HuH-7 (cell line): ENCODE results near the gene MINAR1.
"Not testable (repeated sequence)": the region's sequence is repeated elsewhere in the genome, so short reads cannot be mapped to it uniquely, and the experiment has no call there.

Experiments
- DNase-seq: peaks from one replicate; pipeline ENCODE4 v3.0.0; 2011; ENCODE audit warnings: low spot score

MINAR1 gene

GRCh38 chr15:79431636-79432344, at the start of gene MINAR1:
TSS of gene MINAR1 (plus strand) at chr15:79432336. CDS start at chr15:79456148, 23,812 bp downstream.
- peak; percentile 82 for DNase-seq

GRCh38 chr15:79394231-79394630, 37.9 kb upstream of the MINAR1 start:
- DNase-seq = no peak

DNA sequence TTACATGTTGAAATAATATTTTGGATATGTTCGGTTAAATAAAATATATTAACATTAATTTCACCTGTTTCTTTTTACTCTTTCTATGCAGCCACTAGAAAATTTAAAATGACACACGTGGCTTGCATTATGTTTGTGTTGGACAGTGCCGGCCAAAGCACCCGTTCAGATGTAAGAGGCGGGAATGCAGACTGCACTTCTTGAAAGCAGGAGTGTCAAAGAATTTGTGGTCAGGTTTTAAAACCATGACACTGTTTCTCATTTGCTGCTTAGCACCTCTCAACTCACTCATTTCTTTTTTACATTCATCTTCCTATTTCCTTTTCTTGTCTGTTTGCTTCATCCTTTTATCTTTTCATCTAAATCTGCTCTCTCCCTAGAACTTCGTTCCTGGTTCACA, 35.3 kb upstream of the MINAR1 start:
- no peak for DNase-seq

DNA sequence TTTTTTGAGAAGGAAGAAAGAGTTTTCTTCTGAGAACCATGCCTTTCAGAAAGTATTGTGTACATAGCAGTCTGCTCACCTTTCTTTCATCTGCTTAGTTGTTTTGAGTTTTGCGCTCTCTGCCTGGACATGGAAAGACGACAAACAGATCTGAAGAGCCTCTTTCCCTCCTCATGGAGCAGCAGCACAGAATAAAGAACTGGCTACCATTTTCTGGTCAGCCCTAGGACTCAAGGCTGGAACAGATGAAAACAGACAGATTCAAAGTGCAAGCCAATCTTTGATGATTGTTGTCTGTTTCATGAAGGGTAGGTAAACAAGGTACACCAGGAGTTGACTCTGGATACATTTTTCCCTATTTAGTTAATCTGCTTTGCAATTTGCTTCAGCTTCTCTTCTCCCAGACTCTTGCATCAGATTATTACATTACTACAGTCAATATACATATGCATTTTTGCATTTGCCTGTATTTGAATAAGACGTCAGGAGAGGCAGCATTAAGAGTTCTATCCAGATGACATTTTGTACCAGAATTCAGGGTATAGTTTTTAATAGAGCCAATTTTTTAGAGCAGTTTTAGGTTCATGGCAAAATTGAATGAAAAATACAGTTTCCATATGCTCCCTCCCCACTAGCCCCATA, 34.7 kb upstream of the MINAR1 start:
- DNase-seq = no peak

GRCh38 chr15:79399606-79400005, 32.5 kb upstream of the MINAR1 start:
- DNase-seq = no peak

- no peak for DNase-seq
These were observed 31.5 kb upstream of the MINAR1 start for GRCh38 chr15:79400650-79401049.

DNA sequence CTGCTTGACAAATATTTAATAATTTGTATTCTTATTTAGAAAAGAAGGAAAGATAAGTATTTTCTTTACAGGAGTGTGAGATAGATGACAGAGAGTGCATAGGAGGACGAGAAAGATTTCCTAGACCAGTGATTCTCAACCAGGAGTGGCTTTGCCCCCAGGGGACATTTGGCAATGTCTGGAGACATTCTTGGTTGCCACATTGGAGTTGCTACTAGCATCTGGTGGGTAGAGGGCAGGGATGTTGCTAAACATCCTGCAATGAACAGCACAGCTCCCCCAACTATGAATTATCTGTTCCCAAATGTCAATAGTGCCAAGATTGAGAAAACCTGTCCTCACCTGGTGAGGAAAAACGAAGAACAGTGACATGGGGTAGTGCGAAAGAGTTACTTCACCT, 30.8 kb upstream of the MINAR1 start:
- DNase-seq = no peak

- no peak for DNase-seq
These were observed 30.0 kb upstream of the MINAR1 start for GRCh38 chr15:79402136-79402535.

GRCh38 chr15:79403501-79403900, 28.6 kb upstream of the MINAR1 start:
- no peak for DNase-seq

DNA sequence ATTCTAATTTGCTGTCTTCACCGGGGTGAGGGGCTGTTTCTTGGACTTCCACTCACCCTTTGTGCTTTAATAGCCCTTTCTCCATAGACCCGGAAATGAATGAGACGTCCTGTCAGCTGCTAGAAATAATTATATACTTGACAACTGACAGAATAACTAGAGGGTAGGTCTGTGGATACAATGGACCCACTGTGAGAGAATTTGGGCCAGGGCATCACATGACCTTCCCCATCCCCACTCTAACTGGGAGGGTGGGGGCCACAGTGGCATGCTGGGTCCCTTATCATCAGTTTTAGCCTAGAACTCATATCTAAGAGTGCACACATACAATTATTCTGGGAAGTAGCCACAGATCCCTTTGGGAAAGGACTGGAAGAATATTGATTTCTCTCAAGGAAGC, 25.9 kb upstream of the MINAR1 start:
- DNase-seq = no peak

DNA sequence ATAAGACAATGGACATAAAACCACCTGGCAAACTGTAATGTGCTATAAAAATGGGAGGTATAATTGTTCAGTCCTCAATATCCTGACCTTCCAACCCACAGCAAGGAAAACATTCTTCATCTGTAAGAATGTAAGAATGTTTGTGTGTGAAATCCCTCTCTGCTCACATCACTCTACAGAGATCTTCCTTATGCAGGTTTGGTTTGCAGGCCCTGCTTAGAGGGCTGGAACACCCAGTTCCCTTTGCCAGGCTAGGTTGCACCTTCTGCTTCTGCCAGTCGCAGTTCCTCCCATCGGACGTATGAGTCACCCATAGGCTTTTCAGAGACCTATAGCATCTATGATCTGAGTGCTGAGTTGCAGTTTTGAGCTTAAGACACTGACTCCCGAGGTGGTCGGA, 24.1 kb upstream of the MINAR1 start:
- DNase-seq = no peak

- no peak for DNase-seq
These were observed 21.9 kb upstream of the MINAR1 start for GRCh38 chr15:79410237-79410636.

DNA sequence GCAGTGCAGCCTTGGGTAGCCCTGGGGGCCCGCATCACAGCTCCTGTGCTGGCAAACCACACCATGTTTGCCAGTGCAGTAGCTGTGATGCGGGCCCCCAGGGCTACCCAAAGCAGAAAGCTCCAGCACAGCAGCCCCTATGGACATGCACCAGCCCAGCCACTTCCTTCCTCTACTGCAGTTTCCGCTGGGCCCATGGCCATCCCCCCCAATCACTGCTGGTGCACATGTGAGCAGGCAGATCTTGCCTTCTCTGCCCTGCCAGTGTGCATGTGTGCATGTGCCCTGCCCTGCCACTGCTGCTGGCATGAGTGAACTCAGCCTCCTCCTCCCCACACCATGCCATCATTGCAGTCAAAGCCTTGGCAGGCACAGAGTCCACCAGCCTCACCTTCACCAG, 20.1 kb upstream of the MINAR1 start:
- no peak for DNase-seq

- DNase-seq = no peak
These were observed 19.7 kb upstream of the MINAR1 start for GRCh38 chr15:79412429-79412828.

- DNase-seq = no peak
These were observed 15.3 kb upstream of the MINAR1 start for GRCh38 chr15:79416876-79417275.

DNA sequence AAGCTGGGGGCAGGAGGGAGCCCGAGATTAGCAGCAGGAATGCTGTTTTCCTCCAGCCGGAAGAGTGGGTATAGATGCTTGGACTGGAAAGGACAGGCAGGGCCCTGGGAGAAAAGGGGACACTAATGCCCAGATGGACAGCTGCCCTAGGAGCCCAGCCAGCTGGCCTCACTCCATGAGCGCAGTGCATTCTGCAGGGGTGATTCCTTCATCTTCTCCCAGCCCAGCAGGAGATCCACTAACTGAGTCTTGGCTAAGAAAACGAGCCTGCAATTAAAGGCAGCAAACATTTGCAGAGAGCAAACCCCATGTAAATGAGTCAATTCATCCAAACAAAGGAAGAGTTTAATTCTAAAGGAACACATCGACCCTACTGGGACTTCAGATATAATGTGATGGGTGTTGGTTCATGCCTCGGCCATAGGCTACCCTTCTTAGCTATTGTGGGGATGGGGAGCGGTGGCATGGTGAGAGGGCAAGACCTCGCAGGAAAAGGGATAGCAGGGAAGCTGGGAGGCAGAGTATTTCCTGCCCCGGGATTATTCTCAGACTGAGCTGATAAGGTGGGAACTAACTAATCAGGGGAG, 13.3 kb upstream of the MINAR1 start:
- no peak for DNase-seq

- no peak for DNase-seq
These were observed 6.4 kb upstream of the MINAR1 start for GRCh38 chr15:79425591-79426295.

DNA sequence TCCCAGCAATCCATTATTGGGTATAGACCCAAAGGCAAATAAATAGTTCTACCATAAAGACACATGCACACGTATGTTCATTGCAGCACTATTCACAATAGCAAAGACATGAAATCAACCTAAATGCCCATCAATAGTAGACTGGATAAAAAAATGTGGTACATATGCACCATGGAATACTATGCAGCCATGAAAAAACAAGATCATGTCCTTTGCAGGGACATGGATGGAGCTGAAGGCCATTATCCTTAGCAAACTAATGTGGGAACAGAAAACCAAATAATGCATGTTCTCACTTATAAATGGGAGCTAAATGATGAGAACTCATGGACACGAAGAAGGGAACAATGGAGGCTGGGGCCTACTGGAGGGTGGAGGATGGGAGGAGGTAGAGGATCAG, 5.2 kb upstream of the MINAR1 start:
- DNase-seq = not testable (repeated sequence)

DNA sequence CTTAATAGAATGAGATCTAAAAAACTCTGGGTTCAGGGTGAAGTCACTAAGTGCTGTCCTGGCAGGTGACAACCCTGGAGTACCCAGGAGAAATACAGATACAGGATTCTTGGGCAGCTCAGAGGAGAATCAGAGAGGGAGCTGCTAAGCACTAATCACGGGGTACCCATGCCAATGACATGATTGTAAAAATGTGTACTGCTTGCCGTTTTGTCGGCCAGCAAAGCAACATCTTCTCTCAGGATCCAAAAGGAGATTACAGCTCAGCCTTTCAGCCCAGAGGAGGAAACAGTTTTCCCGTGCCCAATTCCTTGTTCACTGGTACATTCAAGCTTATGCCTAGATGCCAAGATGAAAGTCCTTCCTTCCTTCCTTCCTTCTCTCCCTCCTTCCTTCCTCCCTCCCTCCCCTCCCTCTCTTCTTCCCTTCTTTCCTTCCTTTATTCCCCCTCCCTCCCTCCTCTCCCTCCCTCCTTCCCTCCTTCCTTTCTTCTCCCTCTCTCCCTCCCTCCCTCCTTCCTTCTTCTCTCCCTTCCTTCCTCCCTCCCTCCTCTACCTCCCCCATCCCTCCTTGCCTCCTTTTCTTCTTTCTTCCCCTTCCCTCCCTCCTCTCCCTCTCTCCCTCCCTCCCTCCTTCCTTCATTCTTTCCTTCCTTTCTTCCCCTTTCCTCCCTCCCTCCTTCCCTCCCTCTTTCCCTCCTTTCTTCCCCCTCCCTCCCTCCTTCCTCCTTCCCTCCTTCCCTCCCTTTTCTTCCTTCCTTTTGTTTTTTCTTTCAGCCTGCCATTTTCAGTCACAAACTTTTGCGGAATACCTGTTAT, 4.1 kb upstream of the MINAR1 start:
- DNase-seq = no peak

GRCh38 chr15:79430901-79431635, 1.1 kb upstream of the MINAR1 start:
- no peak for DNase-seq
